T-cell (primary cell): ENCODE measurements around the gene LITAFD. TPM values are rescaled to one million over a fixed set of nuclear protein-coding genes. Genes with fewer than 3 reads are reported as not detected.
A peak's percentile ranks its signal among the peaks of the same experiment; 100 is the strongest.

Experiments
- ATAC-seq, 4 experiments: fragments of 200-7000 bp in 3 of 4; fragments of 150-1000 bp in 1 of 4; cut with Tn5 transposase; replicated peaks in 1 of 4; 1 replicate in 3 of 4; 2 replicates in 1 of 4; pipeline ENCODE4 v1.10.0; 2021; ENCODE audit warnings: moderate library complexity in 3 of 4, mild to moderate bottlenecking in 2 of 4, moderate number of reproducible peaks in 1 of 4
- CTCF ChIA-PET, 2 donors: fragments of 300-600 bp; sonication (Branson Sonifier 250); formaldehyde crosslinking; loops; one replicate each; lab custom pipeline; 2022; ENCODE audit warnings: antibody characterized with exemption in 2 of 2; lab: Charles Lee
- POLR2A ChIA-PET, 2 donors: fragments of 300-600 bp; sonication (Branson Sonifier 250); formaldehyde crosslinking; loops; one replicate each; lab custom pipeline; 2022; ENCODE audit warnings: antibody characterized with exemption in 2 of 2; lab: Charles Lee
- DNase-seq, 35 experiments: peaks; one replicate each; pipeline versions ENCODE4 v3.0.0 to v3.0.0-alpha.2; 2013 to 2023
- H3K27ac ChIP-seq: one replicate; pipeline ENCODE4 v1.5.1; 2013; ENCODE audit warnings: low read length
- H3K27me3 ChIP-seq, 2 experiments: replicated peaks in 1 of 2; 1 replicate in 1 of 2; 2 replicates in 1 of 2; pipeline versions ENCODE4 v1.6.1 to v1.7.0; 2013; ENCODE audit warnings: low read length in 1 of 2, mixed read lengths in 1 of 2; ENCODE audit not compliant: control insufficient read depth in 2 of 2, insufficient read depth in 2 of 2; ENCODE audit errors: extremely low read depth in 1 of 2
- H3K36me3 ChIP-seq, 2 donors: 1 replicate in 1 of 2; 2 replicates in 1 of 2; pipeline versions ENCODE4 v1.6.1 to v1.7.0; 2013; ENCODE audit warnings: low read length in 1 of 2; ENCODE audit not compliant: control insufficient read depth in 2 of 2, insufficient read depth in 1 of 2; ENCODE audit errors: extremely low read depth in 1 of 2
- H3K4me1 ChIP-seq, 2 experiments: 1 replicate in 1 of 2; 2 replicates in 1 of 2; pipeline versions ENCODE4 v1.6.1 to v1.7.0; 2013; ENCODE audit warnings: low read length in 2 of 2, mixed read lengths in 1 of 2; ENCODE audit not compliant: insufficient read depth in 2 of 2, control insufficient read depth in 1 of 2; ENCODE audit errors: extremely low read depth in 1 of 2
- H3K4me3 ChIP-seq, 2 donors: 1 replicate in 1 of 2; 2 replicates in 1 of 2; pipeline versions ENCODE4 v1.5.1 to v1.7.0; 2013; ENCODE audit warnings: mild to moderate bottlenecking in 2 of 2, low read length in 1 of 2, moderate library complexity in 1 of 2; ENCODE audit not compliant: control insufficient read depth in 1 of 2; ENCODE audit errors: extremely low read depth in 1 of 2
- H3K9me3 ChIP-seq: 2 replicates; pipeline ENCODE4 v1.7.0; 2013
- H3K27ac Mint-ChIP-seq, 2 donors: one replicate each; pipeline ENCODE4 v1.8.0; 2020 to 2021; ENCODE audit warnings: mild to moderate bottlenecking in 2 of 2, mixed read lengths in 2 of 2
- H3K27me3 Mint-ChIP-seq, 2 donors: one replicate each; pipeline ENCODE4 v1.8.0; 2021 to 2022; ENCODE audit warnings: mixed read lengths in 2 of 2
- H3K36me3 Mint-ChIP-seq: one replicate; pipeline ENCODE4 v1.8.0; 2021; ENCODE audit warnings: mixed read lengths
- H3K4me1 Mint-ChIP-seq, 3 donors: one replicate each; pipeline ENCODE4 v1.8.0; 2020 to 2022; ENCODE audit warnings: mixed read lengths in 3 of 3, mild to moderate bottlenecking in 1 of 3
- H3K4me3 Mint-ChIP-seq, 3 donors: one replicate each; pipeline ENCODE4 v1.8.0; 2020 to 2022; ENCODE audit warnings: mild to moderate bottlenecking in 3 of 3, mixed read lengths in 3 of 3, moderate library complexity in 3 of 3
- H3K9me3 Mint-ChIP-seq, 3 donors: one replicate each; pipeline ENCODE4 v1.8.0; 2020 to 2022; ENCODE audit warnings: mixed read lengths in 3 of 3
- WGBS: methylation state at CpG from one replicate; pipeline ENCODE4 v1.1.5; 2013; ENCODE audit warnings: missing lambda C conversion rate; ENCODE audit not compliant: insufficient coverage; 5-methylcytosine and 5-hydroxymethylcytosine counted together
- total RNA-seq, 35 experiments: library from RNA in 6 of 35; stranded (reverse) in 6 of 35; fragments of 120-200 nt in 1 of 35; gene quantifications; one replicate each; pipeline versions ENCODE4 v1.2.1 to v1.2.4 and lab custom pipeline; 2013 to 2026

The LITAFD gene
- total RNA-seq, 5 donors from 2014 or later (not counting 1 experiment from before 2014, with no cell fraction given): not detected

DNA sequence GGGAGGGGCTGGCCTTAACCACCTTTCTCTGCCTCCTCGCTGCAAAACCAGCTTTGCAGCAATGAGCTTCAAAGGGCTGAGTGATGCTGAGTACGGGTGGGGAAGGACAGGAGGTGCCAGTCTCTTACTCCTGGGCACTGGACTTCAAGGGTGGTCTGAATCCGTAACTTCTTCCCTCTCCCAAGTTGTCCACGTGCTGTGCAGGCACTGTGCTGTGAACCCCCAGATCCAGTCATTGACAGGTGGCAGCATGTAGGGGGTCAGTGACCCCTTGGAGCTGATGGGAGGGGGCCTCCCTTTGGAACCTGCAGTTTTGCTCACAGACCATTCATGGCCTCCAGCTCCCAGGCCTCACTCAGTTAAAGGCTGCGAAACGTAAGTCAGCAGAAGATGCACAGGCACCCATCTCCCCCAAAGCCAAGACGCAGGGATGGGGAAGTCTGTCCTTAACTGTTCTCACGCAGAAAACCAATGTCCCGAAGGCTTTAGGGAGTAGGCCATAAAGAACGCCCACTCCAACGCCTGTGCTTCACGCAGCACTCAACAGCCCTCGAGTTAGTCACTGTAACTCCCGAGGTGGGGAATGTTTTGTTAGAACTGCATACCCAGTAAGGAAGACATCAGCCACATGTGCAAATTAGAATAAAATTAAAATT, 7.9 kb downstream of the LITAFD start:
- no peak overlapping the region for H3K4me3 Mint-ChIP-seq
- Histone ChIP-seq H3K27ac (no peak overlapping the region), H3K27me3 (peaks cover 0 to 14% of the 10 kb centered on the region in 2 experiments), H3K36me3 (peaks cover 16 to 42% of the 10 kb centered on the region in 2 donors), H3K9me3 (no peaks in the 10 kb centered on the region), H3K4me3 (no peak overlapping the region), H3K4me1 (peaks cover 0 to 32% of the 10 kb centered on the region in 2 experiments)
- ChIA-PET POLR2A (no interaction called here), CTCF (interaction anchor here in 1 of 2 donors (1.1 kb wide), 1 partner anchor 119 kb away, joined by 3 read pairs; no protein-coding TSS in a partner anchor)
- no peaks in the 10 kb centered on the region for H3K9me3 Mint-ChIP-seq
- DNase-seq (no peak), ATAC-seq (no peak)
- peaks cover 38% of the 10 kb centered on the region for H3K36me3 Mint-ChIP-seq
- peaks cover 6 to 10% of the 10 kb centered on the region in 2 donors for H3K27me3 Mint-ChIP-seq
- WGBS: 100% methylated on average over 1 of the region's 14 CpGs
- H3K27ac Mint-ChIP-seq: no peak overlapping the region
- peaks cover 19 to 29% (median 20%) of the 10 kb centered on the region in 3 donors for H3K4me1 Mint-ChIP-seq

- peak overlapping the region; percentile 43 to 58 for H3K27ac Mint-ChIP-seq
- H3K4me3 ChIP-seq: no peak overlapping the region
Observed at GRCh38 chr16:8890549-8890921, 8.4 kb downstream of the LITAFD start.

DNA sequence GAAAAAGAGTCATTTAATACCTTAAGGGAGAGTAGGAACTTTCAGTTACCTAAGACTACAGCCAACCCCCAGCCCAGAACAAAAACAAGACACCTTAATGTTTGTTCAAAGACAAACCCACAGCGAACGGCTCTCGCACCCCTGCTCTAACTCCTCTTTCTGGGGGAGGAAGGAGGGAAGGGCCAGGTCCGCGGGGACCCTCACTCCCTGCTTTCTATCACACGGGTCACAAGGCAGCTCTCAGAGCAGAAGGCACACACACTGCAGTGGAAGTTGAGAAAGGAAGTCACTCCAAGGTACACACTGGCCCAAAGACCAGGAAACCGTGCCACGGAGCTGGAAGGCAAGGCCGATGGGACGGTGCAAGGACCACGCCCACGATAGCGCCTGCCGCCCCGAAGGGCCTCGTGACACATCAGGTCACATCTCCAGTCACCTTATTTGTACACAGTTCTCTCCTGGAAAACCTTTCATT, 10.0 kb downstream of the LITAFD start:
- Mint-ChIP-seq H3K4me1 (peaks cover 9 to 20% (median 10%) of the 10 kb centered on the region in 3 donors), H3K4me3 (peak overlapping the region in 1 of 3 donors; percentile 39), H3K9me3 (no peaks in the 10 kb centered on the region), H3K36me3 (peaks cover 50% of the 10 kb centered on the region), H3K27ac (peak overlapping the region; percentile 79 to 86), H3K27me3 (no peaks in the 10 kb centered on the region)
- Histone ChIP-seq H3K27ac (peak overlapping the region; percentile 67), H3K36me3 (peaks cover 22 to 62% of the 10 kb centered on the region in 2 donors), H3K9me3 (no peaks in the 10 kb centered on the region), H3K4me3 (no peak overlapping the region), H3K27me3 (no peaks in the 10 kb centered on the region), H3K4me1 (peaks cover 0 to 18% of the 10 kb centered on the region in 2 experiments)
- DNase-seq (peak in 1 of 35 experiments; percentile 23), ATAC-seq (no peak)
- CTCF ChIA-PET: no interaction called here
- POLR2A ChIA-PET: interaction anchor here in 1 of 2 donors (0.6 kb wide), 1 partner anchor 9 kb away, joined by 4 read pairs; no protein-coding TSS in a partner anchor
- 80% methylated on average over 1 of the region's 16 CpGs for WGBS

More at GRCh38 chr16:8890549-8890921, 8.4 kb downstream of the LITAFD start:
- Mint-ChIP-seq H3K27me3 (peaks cover 3 to 5% of the 10 kb centered on the region in 2 donors), H3K4me3 (no peak overlapping the region), H3K4me1 (peaks cover 15 to 25% (median 16%) of the 10 kb centered on the region in 3 donors), H3K9me3 (no peaks in the 10 kb centered on the region), H3K36me3 (peaks cover 43% of the 10 kb centered on the region)
- ATAC-seq: no peak
- no peak for DNase-seq
- Histone ChIP-seq H3K9me3 (no peaks in the 10 kb centered on the region), H3K4me1 (peaks cover 0 to 29% of the 10 kb centered on the region in 2 experiments), H3K27me3 (peaks cover 0 to 9% of the 10 kb centered on the region in 2 experiments), H3K36me3 (peaks cover 16 to 47% of the 10 kb centered on the region in 2 donors), H3K27ac (peak overlapping the region; percentile 67)
- ChIA-PET POLR2A (no interaction called here), CTCF (interaction anchor here in 1 of 2 donors (1.1 kb wide), 1 partner anchor 119 kb away, joined by 3 read pairs; no protein-coding TSS in a partner anchor)
- no CpG with 5 or more reads among the region's 5 CpGs for WGBS

GRCh38 chr16:8893426-8893825, 11.3 kb downstream of the LITAFD start:
- Histone ChIP-seq H3K4me1 (peaks cover 0 to 18% of the 10 kb centered on the region in 2 experiments), H3K27ac (no peak overlapping the region), H3K27me3 (no peaks in the 10 kb centered on the region), H3K9me3 (no peaks in the 10 kb centered on the region), H3K4me3 (no peak overlapping the region), H3K36me3 (peaks cover 24 to 74% of the 10 kb centered on the region in 2 donors)
- ATAC-seq: no peak
- DNase-seq: no peak
- Mint-ChIP-seq H3K27ac (peak overlapping the region in 1 of 2 donors; percentile 16), H3K9me3 (no peaks in the 10 kb centered on the region), H3K36me3 (peaks cover 61% of the 10 kb centered on the region), H3K4me3 (no peak overlapping the region), H3K27me3 (no peaks in the 10 kb centered on the region), H3K4me1 (peaks cover 9 to 20% (median 10%) of the 10 kb centered on the region in 3 donors)
- ChIA-PET CTCF (no interaction called here), POLR2A (no interaction called here)
- 88% methylated on average over 8 of the region's 9 CpGs for whole genome bisulfite sequencing

- Histone ChIP-seq H3K27me3 (no peaks in the 10 kb centered on the region), H3K9me3 (no peaks in the 10 kb centered on the region), H3K27ac (no peak overlapping the region), H3K36me3 (peaks cover 21 to 81% of the 10 kb centered on the region in 2 donors), H3K4me1 (peaks cover 0 to 18% of the 10 kb centered on the region in 2 experiments), H3K4me3 (no peak overlapping the region)
- Mint-ChIP-seq H3K4me1 (peaks cover 9 to 20% (median 10%) of the 10 kb centered on the region in 3 donors), H3K27me3 (no peaks in the 10 kb centered on the region), H3K4me3 (peak overlapping the region in 1 of 3 donors; percentile 12), H3K27ac (no peak overlapping the region), H3K9me3 (no peaks in the 10 kb centered on the region), H3K36me3 (peaks cover 64% of the 10 kb centered on the region)
- ChIA-PET POLR2A (no interaction called here), CTCF (no interaction called here)
- WGBS: 94% methylated on average over 8 of the region's 14 CpGs
- no peak for DNase-seq
- ATAC-seq: no peak
Observed at GRCh38 chr16:8893976-8894690, 12.0 kb downstream of the LITAFD start.

- CTCF ChIA-PET: interaction anchor here (0.7 to 0.8 kb wide), 3 partner anchors 11 to 64 kb away, joined by 3 to 5 read pairs (median 5); no protein-coding TSS in a partner anchor
- WGBS: 94% methylated on average over 15 of the region's 21 CpGs
- no peaks in the 10 kb centered on the region for H3K9me3 ChIP-seq
- peaks cover 0 to 18% of the 10 kb centered on the region in 2 experiments for H3K4me1 ChIP-seq
- H3K4me3 ChIP-seq: no peak overlapping the region
- H3K27me3 ChIP-seq: no peaks in the 10 kb centered on the region
- Mint-ChIP-seq H3K27ac (no peak overlapping the region), H3K27me3 (no peaks in the 10 kb centered on the region), H3K4me3 (peak overlapping the region in 1 of 3 donors; percentile 12), H3K36me3 (peaks cover 71% of the 10 kb centered on the region), H3K4me1 (peaks cover 9 to 20% (median 10%) of the 10 kb centered on the region in 3 donors), H3K9me3 (no peaks in the 10 kb centered on the region)
- peaks cover 21 to 88% of the 10 kb centered on the region in 2 donors for H3K36me3 ChIP-seq
- ATAC-seq (no peak), DNase-seq (no peak)
- POLR2A ChIA-PET: interaction anchor here in 1 of 2 donors (0.7 kb wide), 2 partner anchors 183 to 1603 kb away, joined by 3 to 7 read pairs; no protein-coding TSS in a partner anchor
- H3K27ac ChIP-seq: no peak overlapping the region
Observed at GRCh38 chr16:8894736-8895334, 12.7 kb downstream of the LITAFD start.
